ENCODE data around the gene MMP17. TPM values are rescaled to one million over a fixed set of nuclear protein-coding genes. Genes with fewer than 3 reads are reported as not detected.
A peak's percentile ranks its signal among the peaks of the same experiment; 100 is the strongest.

MMP17 gene
- total RNA-seq, 1 donor from 2014 or later: 2.0 TPM

- DNase-seq (ENCODE audit: low spot score): no peak
Measured at GRCh38 chr12:131849700-131850553, 21.7 kb downstream of the MMP17 start.

GRCh38 chr12:131850856-131851559 lies 22.8 kb downstream of the MMP17 start:
- no peak for DNase-seq (ENCODE audit: low spot score)

DNA sequence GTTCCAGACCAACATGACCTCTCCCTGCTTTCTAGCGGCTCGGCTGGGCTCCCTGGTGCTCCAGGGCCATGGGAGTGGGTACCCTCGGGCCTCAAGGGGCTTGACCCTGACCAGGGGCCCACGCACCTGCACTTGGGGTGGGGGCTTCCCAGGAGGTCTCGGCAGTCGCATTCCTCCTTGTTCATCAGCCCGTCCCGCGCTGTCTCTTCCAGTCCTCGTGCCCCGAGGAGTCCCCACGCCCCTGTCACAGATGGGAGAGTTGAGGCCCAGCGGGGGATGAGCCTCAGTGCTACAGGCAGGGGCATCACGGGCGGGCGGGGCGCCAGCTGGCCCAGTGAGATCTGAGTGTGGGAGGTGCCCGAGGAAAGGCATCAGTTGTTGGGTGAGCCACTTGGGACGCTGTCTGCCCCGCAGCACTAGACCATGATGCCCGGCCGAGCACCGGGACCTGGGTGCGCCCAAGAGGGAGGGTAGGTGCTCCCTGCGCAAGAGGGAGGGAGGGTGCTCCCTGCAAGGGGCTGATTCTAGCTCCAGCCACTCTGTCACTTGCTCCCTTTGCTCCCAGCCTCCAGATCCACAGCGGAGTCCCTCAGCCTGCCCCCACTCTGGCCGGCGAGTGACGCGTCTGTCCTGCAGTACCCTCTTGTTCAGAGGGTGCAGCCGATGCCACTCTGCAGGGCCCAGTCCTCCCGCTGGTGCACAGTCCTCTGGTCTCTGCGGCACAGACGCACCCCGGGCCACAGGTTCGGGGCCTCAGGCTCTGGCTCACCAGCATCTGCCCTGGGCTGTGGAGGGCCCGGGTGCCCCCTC lies 23.8 kb downstream of the MMP17 start:
- no peak for DNase-seq (ENCODE audit: low spot score)

GRCh38 chr12:131852551-131853299 lies 24.5 kb downstream of the MMP17 start:
- no peak for DNase-seq (ENCODE audit: low spot score)

DNA sequence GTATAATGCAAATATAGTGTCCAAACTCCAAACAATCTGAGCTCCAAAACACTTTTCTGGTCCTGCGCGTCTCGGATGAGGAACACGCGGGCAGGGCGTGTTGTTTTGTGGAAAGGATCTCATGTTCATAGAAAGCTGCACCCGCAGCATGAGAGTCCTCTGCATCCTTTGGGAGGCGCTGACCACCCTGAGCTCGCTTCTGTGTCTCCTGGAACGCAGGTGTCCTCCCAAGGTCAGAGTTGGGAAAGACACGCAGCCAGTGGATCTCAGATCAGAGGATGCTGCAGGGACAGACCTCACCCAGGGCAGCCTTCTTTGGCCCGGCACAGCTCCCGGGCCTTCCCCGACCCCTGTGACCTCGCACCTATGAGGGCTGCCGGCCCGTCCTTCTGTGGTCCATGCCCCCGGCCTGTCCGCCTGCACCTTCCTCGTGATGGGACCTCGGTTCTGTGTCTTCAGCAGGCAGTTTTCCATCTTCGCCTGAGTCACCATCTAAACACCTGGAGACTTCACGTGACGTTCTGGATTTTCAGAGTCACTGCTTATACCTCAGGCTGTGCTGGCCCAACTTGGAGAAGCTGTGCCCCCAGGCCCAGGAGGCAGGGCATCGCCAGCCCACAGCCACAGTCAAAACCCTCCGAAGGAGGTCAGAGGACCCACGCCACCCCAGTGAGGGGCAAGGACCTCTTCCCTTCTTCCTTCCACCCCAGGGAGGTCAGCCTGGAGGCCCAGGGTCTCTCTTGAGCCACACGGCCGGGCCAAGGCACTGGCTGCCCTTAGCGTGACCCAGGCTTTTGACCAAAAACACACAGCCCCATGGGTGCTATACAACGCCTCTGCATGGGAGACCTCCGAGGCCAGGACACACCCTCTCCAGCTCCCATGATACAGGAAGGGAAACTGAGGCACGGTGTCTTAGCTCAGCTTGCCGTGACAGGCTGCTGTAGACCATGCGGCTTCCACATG lies 25.9 kb downstream of the MMP17 start:
- DNase-seq (ENCODE audit: low spot score): no peak

GRCh38 chr12:131854861-131855476 lies 26.8 kb downstream of the MMP17 start:
- DNase-seq (ENCODE audit: low spot score): no peak

DNA sequence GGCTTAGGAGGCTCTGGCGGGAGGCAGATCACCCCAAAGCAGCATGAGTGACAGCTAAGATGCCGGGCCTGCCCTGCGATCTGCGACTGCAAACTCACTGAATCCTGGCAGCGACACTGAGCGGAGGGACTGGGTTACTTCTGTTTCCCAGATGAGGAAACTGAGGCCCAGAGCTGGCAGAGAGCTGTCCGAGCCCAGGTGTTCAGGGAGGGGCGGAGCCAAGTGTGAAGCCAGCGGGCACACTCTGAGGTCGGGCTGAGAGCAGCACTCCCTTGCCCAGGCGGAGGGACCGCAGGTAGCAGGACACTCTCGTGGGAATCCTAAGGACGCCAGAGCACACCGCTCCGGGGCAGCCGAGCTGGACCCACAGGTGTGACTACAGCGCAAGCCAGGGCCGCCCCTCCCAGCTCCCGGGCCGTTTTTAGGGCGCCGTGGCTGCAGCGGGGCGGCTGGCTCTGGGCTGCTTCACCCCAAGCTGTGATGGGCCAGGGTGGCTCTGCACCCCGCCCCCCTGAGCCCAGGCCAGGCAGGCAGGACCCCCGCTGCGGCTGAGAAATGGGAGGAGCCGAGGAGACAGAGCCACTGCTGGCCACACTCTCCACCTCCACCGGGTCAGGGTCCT lies 27.4 kb downstream of the MMP17 start:
- no peak for DNase-seq (ENCODE audit: low spot score)

- no peak for DNase-seq (ENCODE audit: low spot score)
Measured at GRCh38 chr12:131856366-131857097, 28.3 kb downstream of the MMP17 start.

DNA sequence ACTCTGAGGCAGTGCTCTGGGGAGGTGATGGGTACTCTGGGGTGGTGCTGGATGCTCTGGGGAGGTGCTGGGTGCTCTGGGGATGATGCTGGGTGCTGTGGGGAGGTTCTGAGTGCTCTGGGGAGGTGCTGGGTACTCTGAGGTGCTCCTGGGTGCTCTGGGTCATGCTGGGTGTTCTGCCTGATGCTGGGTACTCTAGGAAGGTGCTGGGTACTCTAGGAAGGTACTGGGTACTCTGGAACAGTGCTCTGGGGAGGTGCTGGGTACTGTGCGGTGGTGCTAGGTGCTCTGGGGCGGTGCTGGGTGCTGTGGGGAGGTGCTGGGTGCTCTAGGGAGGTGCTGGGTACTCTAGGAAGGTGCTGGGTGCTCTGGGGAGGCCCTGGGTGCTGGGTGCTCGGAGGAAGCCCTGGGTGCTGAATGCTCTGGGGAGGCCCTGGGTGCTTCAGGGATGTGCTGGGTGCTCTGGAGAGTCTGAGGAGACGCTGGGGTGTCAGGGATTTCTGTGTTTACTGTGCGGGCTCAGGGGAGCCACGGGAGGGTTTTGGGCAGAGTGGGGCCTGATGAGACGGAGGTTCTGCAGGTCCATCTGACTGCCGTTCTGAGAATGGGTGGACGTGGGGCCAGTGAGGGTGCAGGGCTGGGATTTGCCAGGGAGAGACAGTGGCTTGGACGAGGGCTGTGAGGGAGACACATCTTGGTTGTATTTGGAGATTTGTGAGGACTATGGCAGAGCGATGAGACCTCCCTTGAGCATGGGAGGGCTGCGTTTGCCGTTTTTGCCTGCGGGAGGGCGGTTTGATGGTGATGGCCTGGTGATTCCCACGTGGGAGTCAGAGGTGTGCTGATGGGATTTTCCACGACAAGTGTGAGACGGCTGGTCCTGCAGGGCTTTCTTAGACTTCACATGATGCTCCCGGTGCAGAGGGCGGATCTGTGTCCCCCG lies 30.0 kb downstream of the MMP17 start:
- no peak for DNase-seq (ENCODE audit: low spot score)

DNA sequence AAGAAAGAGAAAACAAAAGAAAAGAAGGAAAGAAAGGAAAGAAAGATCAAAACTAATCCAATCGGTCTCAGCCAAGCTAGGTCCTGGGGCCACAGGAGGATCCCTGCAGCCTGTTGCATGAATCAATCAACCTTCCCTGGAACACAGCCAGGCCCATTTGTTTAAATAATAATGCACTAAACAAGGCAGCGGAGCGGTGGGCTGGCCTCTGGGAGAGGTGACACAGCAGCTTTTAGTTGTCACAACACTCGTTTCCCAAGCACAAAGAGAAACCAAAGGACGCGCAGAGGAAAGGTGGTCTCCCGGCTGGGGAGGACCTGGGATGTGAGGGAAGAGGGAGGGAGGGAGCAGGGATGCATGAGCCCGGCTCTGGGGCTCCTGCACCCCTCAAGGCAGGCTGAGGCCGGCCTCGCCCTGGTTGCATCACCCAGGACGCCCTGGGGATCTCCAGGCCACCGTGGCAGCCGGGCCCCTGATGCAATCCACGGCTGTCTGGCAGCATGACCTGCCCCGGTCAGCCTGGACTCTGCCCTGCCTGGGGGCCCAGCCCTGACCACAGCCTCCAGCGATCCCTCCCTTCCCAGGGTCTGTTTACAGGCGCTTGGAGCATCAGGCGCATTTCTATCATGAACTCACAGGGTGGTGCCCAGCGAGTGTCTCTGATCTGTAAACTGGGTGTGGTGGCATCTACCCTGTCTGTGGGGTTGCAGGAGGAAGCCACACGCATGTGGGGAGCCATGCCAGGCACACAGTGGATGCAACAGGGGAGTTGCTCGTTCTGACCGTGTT lies 32.5 kb downstream of the MMP17 start:
- peak; percentile 60 for DNase-seq (ENCODE audit: low spot score)

DNA sequence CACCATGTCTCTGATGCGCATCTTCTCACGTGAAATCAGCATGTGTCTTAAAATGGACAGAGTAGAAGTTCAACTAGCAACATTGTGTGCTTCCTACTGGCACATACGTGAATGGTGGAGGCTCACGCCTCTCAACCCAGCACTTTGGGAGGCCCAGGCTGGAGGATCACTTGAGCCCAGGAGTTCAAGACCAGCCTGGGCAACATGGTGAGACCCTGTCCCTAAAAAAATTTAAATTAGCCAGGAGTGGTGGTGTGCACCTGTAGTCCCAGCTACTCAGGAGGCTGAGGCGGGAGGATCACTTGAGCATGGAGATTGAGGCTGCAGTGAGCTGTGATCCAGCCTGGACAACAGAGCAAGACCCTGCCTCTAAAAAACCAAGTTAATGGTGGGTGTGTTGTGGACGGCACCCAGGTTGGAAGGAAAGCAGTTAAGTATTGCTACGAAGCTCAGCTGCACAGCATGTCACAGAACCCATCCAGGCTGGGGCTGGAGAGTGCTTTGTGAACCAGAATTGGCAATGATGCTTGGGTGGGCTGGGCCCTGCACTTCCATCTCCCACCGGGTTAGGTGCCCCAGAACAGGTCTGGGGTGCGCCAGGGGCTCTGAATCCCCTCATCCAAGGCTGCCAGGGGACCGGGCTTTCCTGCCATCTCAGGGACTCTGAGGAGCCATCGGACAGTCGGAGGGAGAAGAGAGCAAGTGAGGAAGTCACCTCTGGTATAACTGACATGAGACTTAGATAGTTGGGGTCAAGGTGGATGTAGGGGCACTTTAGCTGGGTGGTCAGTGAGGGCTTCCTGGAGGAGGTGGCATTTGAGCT lies 33.3 kb downstream of the MMP17 start:
- DNase-seq (ENCODE audit: low spot score): no peak

- no peak for DNase-seq (ENCODE audit: low spot score)
Measured at GRCh38 chr12:131862084-131862441, 33.9 kb downstream of the MMP17 start.

DNA sequence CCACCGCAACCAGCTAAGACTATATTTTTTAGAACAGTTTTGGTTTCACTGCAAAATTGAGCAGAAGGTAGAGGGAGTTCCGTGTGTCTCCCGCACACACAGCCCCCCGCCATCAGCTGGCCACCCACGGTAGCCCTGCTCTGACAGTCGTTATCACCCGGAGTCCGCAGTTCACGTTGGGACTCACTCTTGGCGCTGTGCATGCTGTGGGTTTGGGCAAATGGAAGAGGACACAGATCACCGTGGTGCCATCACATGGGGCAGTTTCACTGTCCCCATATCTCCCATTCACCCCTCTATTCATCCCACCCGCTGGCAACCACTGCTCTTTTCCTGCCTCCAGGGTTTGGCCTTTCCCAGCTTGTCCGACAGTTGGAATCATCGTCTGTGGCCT lies 34.4 kb downstream of the MMP17 start:
- no peak for DNase-seq (ENCODE audit: low spot score)

DNA sequence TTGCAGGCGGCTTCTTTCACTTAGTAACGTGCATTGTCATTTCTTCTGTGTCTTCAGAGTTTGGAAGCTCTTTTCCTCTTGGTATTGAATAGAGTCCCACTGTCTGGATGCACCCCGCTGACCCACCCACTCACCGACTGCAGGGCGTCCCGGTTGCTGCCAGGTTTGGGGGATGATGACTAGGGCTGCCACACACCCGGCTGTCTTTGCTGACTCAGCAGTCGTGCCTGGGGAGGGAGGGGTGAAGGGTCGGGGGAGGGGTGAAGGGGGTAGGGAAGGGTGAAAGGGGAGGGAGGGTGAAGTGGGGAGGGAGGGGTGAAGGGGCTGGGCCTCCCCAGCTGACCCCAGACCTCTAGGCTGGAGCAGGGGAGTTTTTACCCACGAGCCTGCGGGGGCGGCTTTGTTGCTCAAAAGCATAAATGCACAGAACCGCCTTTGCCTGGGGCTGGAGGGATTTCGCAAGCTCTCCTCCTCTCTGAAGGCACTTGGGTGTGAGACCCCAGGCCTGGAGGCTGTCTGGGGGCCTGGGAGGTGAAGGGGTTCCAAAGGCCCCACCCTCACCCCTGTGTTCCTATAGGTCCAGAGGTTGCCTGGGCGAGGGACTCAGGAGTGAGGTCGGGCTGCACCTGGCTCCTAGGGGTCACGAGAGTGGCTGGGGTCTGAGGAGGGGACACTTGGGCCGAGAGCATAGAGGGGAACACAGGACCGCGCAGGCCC lies 35.0 kb downstream of the MMP17 start:
- no peak for DNase-seq (ENCODE audit: low spot score)

DNA sequence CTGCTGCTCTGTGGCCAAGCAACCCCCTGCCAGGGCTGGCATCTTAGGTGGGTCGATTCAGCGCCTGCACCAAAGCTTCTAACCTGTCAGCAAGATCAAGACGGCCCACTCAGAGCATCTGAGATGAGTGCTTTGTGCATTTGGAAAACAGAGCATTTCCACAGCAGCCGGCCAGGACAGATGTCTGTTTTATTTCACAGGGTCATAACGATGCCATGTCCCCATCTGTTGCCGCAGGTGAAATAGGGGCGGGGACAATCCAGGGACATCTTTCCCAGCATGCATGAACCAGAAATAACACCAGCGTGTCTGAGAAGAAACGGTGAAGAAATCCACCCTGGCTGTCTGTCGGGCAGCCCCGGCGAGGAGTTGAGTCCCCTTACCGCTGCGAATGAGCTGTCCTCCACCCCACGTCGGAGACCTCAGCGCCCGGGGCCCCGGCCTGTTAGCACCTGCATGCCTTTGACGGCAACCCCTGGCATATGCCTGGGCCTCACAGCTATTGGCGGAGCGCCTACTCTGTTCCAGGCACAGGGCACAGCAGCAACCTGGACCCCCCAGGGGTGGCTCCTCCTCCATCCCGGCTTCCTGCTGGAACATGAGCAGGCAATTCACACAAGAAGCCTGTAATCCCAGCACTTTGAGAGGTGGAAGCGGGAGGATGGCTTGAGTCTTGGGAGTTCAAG lies 35.7 kb downstream of the MMP17 start:
- no peak for DNase-seq (ENCODE audit: low spot score)
